Endothelial cell of umbilical vein (primary cell): ENCODE data around the gene ACVR2B. TPM values are rescaled to one million over a fixed set of nuclear protein-coding genes. Genes with fewer than 3 reads are reported as not detected.

Experiments used
- BruUV-seq: library from RNA; stranded (reverse); fragments of 400-500 nt; replicated peaks from 2 replicates; lab custom pipeline; 2021; lab: Mats Ljungman, UMichigan
- CTCF ChIA-PET: fragments of 300-600, 350-600 bp; sonication (Branson Sonifier 250); formaldehyde crosslinking; loops from one replicate; lab custom pipeline; 2021; ENCODE audit warnings: antibody characterized with exemption, inconsistent platforms; lab: Charles Lee
- POLR2A ChIA-PET: fragments of 300-600, 350-600 bp; sonication (Branson Sonifier 250); formaldehyde crosslinking; loops from one replicate; lab custom pipeline; 2021; ENCODE audit warnings: antibody characterized with exemption, inconsistent platforms; lab: Charles Lee
- DNase-seq: peaks from one replicate; pipeline ENCODE4 v3.0.0-alpha.2; 2011; ENCODE audit warnings: low read depth, low spot score
- FAIRE-seq: peaks from 2 replicates; lab custom pipeline; 2011; peaks lifted over from hg19 to GRCh38; lab: Jason Lieb, UNC
- H2AFZ ChIP-seq: 2 replicates; pipeline ENCODE4 v1.6.0; 2012; ENCODE audit warnings: low read depth, low read length, control low read depth, inconsistent platforms
- H3K27ac ChIP-seq: 2 replicates; pipeline ENCODE4 v1.5.1; 2011; ENCODE audit warnings: low read depth, mild to moderate bottlenecking, control low read depth, low read length, moderate library complexity; ENCODE audit not compliant: insufficient read depth
- H3K27me3 ChIP-seq, 2 experiments: 2 replicates each; pipeline versions ENCODE4 v1.6.0 to v1.6.1; 2011; ENCODE audit warnings: low read length in 2 of 2, mixed read lengths in 1 of 2; ENCODE audit not compliant: control insufficient read depth in 2 of 2, insufficient read depth in 2 of 2
- H3K36me3 ChIP-seq, 2 experiments: 2 replicates in 1 of 2; 3 replicates in 1 of 2; pipeline ENCODE4 v1.5.1; 2011; ENCODE audit warnings: low read length in 2 of 2, mild to moderate bottlenecking in 1 of 2, moderate library complexity in 1 of 2; ENCODE audit not compliant: control insufficient read depth in 2 of 2, insufficient read depth in 2 of 2; ENCODE audit errors: extremely low read depth in 1 of 2
- H3K4me1 ChIP-seq: 3 replicates; pipeline ENCODE4 v1.5.1; 2011; ENCODE audit warnings: mild to moderate bottlenecking, low read length; ENCODE audit not compliant: control insufficient read depth, insufficient read depth; ENCODE audit errors: extremely low read depth
- H3K4me2 ChIP-seq: 2 replicates; pipeline ENCODE4 v1.6.1; 2011; ENCODE audit warnings: low read length, control low read depth, mixed read lengths; ENCODE audit not compliant: insufficient read depth
- H3K4me3 ChIP-seq, 3 experiments: fragments of 200-600 bp in 1 of 3; sonication (generic), shearing (Covaris generic) in 1 of 3; replicated peaks in 1 of 3; 2 replicates each; pipeline ENCODE4 v1.5.1; 2011 to 2016; ENCODE audit warnings: control low read depth in 3 of 3, low read length in 3 of 3, mild to moderate bottlenecking in 2 of 3, inconsistent platforms in 1 of 3, low read depth in 1 of 3, moderate library complexity in 1 of 3; ENCODE audit not compliant: insufficient read depth in 1 of 3
- H3K79me2 ChIP-seq: 2 replicates; pipeline ENCODE4 v1.6.0; 2012; ENCODE audit warnings: low read length, inconsistent platforms; ENCODE audit not compliant: control insufficient read depth, insufficient read depth
- H3K9ac ChIP-seq: replicated peaks from 2 replicates; pipeline ENCODE3; 2011; ENCODE audit warnings: low read length, control low read depth; ENCODE audit not compliant: insufficient read depth; ENCODE audit errors: extremely low read depth
- H3K9me1 ChIP-seq: replicated peaks from 3 replicates; pipeline ENCODE4 v1.6.0; 2011; ENCODE audit warnings: mild to moderate bottlenecking, low read length; ENCODE audit not compliant: control insufficient read depth, insufficient read depth; ENCODE audit errors: extremely low read depth
- H3K9me3 ChIP-seq: replicated peaks from 2 replicates; pipeline ENCODE4 v1.5.1; 2012; ENCODE audit warnings: low read length, inconsistent platforms; ENCODE audit not compliant: control insufficient read depth, insufficient read depth
- H4K20me1 ChIP-seq: replicated peaks from 2 replicates; pipeline ENCODE3; 2011; ENCODE audit warnings: mild to moderate bottlenecking, low read length; ENCODE audit not compliant: control insufficient read depth, insufficient read depth; ENCODE audit errors: extremely low read depth
- CTCF ChIP-seq, 2 donors: IDR thresholded peaks; 1 replicate in 1 of 2; 2 replicates in 1 of 2; pipeline ENCODE4 v1.5.1; 2011; ENCODE audit warnings: low read length in 2 of 2, mild to moderate bottlenecking in 2 of 2, moderate library complexity in 2 of 2, control low read depth in 1 of 2, inconsistent platforms in 1 of 2, low read depth in 1 of 2; ENCODE audit not compliant: insufficient read depth in 1 of 2; ENCODE audit errors: extremely low read depth in 1 of 2
- EZH2 ChIP-seq: IDR thresholded peaks from 2 replicates; pipeline ENCODE4 v1.6.1; 2012; ENCODE audit warnings: borderline replicate concordance, low read depth, mild to moderate bottlenecking, moderate library complexity, low read length, inconsistent platforms; ENCODE audit not compliant: severe bottlenecking
- FOS ChIP-seq: IDR thresholded peaks from 2 replicates; pipeline ENCODE4 v1.6.1; 2011; ENCODE audit warnings: mild to moderate bottlenecking, low read length, moderate library complexity, borderline replicate concordance; ENCODE audit not compliant: insufficient read depth
- JUN ChIP-seq: IDR thresholded peaks from 2 replicates; pipeline ENCODE4 v1.6.1; 2011; ENCODE audit warnings: borderline replicate concordance, low read depth; ENCODE audit not compliant: insufficient read length, insufficient read depth
- MAX ChIP-seq: IDR thresholded peaks from 2 replicates; pipeline ENCODE4 v1.6.1; 2011; ENCODE audit not compliant: insufficient read depth, insufficient read length
- POLR2AphosphoS5 ChIP-seq: IDR thresholded peaks from 2 replicates; pipeline ENCODE4 v1.6.1; 2012; ENCODE audit warnings: low read depth, mild to moderate bottlenecking, control low read depth, low read length, moderate library complexity; ENCODE audit not compliant: insufficient read depth
- dilution Hi-C: fragments of 300-500 bp; cut with MboI; formaldehyde crosslinking; loops from one replicate; pipeline ENCODE4 v1.15.0; 2019; ENCODE audit warnings: low sequenced_read_pairs; ENCODE audit not compliant: extremely low pct_ligation_motif_present
- intact Hi-C: fragments of 100-400 bp; cut with micrococcal nuclease; formaldehyde crosslinking; loops from one replicate; pipeline ENCODE4 v1.10.0; 2022
- polyA plus RNA-seq, 4 experiments: library from polyadenylated mRNA; depleted of rRNA in 3 of 4; stranded (reverse) in 3 of 4; unstranded in 1 of 4; fragments of >200 nt; gene quantifications; 2 replicates each; pipeline versions ENCODE4 v1.2.1 to v1.2.3, GENCODE V29; 2011 to 2012; ENCODE audit warnings: missing spikeins in 1 of 4
- total RNA-seq: library from RNA; stranded (reverse); gene quantifications from 2 replicates; pipeline ENCODE4 v1.2.3, GENCODE V29; 2021

ACVR2B gene
- total and polyA plus RNA-seq, 2 donors (not counting 3 experiments of a cell fraction or from before 2014, with no cell fraction given) = 2.0 to 4.9 TPM

- ChIA-PET CTCF (interaction anchor here (1.8 kb wide), 1 partner anchor 126 kb away, joined by 8 read pairs; the partner anchor contains the start of gene XYLB), POLR2A (no interaction called here)
- Histone ChIP-seq H3K27ac (no peak overlapping the region), H4K20me1 (no peaks in the 10 kb centered on the region), H3K9me3 (no peaks in the 10 kb centered on the region), H3K27me3 (no peaks in the 10 kb centered on the region), H3K36me3 (no peaks in the 10 kb centered on the region), H3K9me1 (no peaks in the 10 kb centered on the region), H3K4me3 (no peak overlapping the region), H3K4me1 (no peaks in the 10 kb centered on the region), H2AFZ (no peak overlapping the region), H3K9ac (no peak overlapping the region), H3K4me2 (no peak overlapping the region), H3K79me2 (no peaks in the 10 kb centered on the region)
- TF ChIP-seq EZH2 (no peak), JUN (no peak), MAX (no peak), FOS (no peak), POLR2AphosphoS5 (no peak), CTCF (IDR thresholded peaks at IDR 0.05; ENCODE audit: extremely low read depth in 1 of 2, insufficient read depth in 1 of 2, low read depth in 1 of 2, low read length in 2 of 2) (no peak)
- dilution Hi-C loops = no loop called here
- no TSS peak for BruUV-seq
- no peak for FAIRE-seq
- no peak for DNase-seq
- intact Hi-C loops = no loop called here
These were observed 19.5 kb downstream of the ACVR2B start for GRCh38 chr3:38473229-38473628.
